Measurements from ENCODE around the gene TUBA4A. TPM values are rescaled to one million over a fixed set of nuclear protein-coding genes. Genes with fewer than 3 reads are reported as not detected.
"Not testable (repeated sequence)": the region's sequence is repeated elsewhere in the genome, so short reads cannot be mapped to it uniquely, and the experiment has no call there.

Gene TUBA4A
- total and polyA plus RNA-seq, 2 of the 8 experiments (the other 6 are each of a cell fraction or from before 2014, with no cell fraction given), result 67.3 to 172 TPM

DNA sequence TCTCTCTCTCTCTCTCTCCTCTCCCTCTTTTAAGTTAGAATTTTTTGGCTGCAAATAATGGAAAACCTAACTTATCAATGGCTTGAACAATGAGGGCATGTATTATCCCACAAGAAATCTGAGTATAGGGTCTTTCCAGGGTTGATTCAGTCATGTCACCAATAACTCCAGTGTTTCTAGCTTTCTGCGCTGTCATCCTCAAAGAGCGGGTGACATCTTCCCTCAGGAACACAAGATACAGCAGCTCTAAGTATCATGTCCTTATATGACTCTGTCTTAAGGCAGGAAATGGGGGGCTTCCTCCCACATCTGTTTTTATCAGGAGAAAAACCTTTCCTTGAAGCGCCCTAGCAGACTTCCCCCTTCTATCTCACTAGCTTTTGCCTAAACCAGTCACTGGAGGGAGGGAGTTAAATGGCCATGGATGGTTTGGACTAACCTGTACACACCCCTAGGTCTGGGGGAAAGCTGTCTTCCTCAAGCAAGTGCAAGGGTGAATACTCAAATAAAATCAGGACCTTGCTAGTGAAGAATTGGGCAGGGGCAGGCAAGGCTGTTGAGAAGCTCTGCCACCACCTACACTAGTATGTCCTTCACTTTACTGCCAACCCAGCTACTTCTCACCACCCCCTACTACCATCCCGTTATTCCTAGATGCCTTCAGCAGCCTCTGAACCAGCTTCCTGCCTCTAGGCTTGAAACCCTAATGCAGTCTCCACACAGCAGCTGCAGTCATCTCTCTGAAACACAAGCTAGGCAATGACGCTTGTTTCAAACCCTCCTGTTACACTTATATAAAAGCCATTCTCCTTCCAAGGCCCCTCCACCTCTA, 7.5 kb upstream of the TUBA4A start (continued):
- TF ChIP-seq SP2 (IDR thresholded peaks at IDR 0.05; ENCODE audit: low read length) (no peak), CREB1 (IDR thresholded peaks at IDR 0.05) (no peak), SUZ12 (IDR thresholded peaks at IDR 0.05; ENCODE audit: low read length) (no peak), E2F6 (IDR thresholded peaks at IDR 0.05) (no peak), SIX5 (IDR thresholded peaks at IDR 0.05; ENCODE audit: low read depth, low read length) (no peak)
- TF ChIP-seq, protein P1, sequence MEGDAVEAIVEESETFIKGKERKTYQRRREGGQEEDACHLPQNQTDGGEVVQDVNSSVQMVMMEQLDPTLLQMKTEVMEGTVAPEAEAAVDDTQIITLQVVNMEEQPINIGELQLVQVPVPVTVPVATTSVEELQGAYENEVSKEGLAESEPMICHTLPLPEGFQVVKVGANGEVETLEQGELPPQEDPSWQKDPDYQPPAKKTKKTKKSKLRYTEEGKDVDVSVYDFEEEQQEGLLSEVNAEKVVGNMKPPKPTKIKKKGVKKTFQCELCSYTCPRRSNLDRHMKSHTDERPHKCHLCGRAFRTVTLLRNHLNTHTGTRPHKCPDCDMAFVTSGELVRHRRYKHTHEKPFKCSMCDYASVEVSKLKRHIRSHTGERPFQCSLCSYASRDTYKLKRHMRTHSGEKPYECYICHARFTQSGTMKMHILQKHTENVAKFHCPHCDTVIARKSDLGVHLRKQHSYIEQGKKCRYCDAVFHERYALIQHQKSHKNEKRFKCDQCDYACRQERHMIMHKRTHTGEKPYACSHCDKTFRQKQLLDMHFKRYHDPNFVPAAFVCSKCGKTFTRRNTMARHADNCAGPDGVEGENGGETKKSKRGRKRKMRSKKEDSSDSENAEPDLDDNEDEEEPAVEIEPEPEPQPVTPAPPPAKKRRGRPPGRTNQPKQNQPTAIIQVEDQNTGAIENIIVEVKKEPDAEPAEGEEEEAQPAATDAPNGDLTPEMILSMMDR (IDR thresholded peaks at IDR 0.05; ENCODE audit: control extremely low read depth in 1 of 3, insufficient read depth in 1 of 3, low read depth in 1 of 3, low read length in 3 of 3), result no peak

GRCh38 chr2:219258942-219259341, 5.2 kb upstream of the TUBA4A start:
- ChIA-PET POLR2A (ENCODE audit: partially characterized antibody) (interaction anchor here (1.0 to 2.1 kb wide), 4 partner anchors 10 to 28 kb away, joined by 3 to 9 read pairs (median 4); partner anchors contain the start of genes DNAJB2, GLB1L and STK16), CTCF (ENCODE audit: partially characterized antibody) (interaction anchor here (0.7 to 6.5 kb wide), 5 partner anchors 16 to 229 kb away, joined by 3 to 37 read pairs (median 3); partner anchors contain the start of genes ANKZF1 and ATG9A)
- not testable (repeated sequence) for H4K20me1 ChIP-seq (replicated peaks in 1 of 2; ENCODE audit: control insufficient read depth in 1 of 2, insufficient read depth in 2 of 2, low read length in 2 of 2); H4K8ac ChIP-seq (ENCODE audit: extremely low read depth, insufficient read depth, low read length); H4K91ac ChIP-seq (replicated peaks; ENCODE audit: insufficient read length, low read length); H3K36me3 ChIP-seq (ENCODE audit: control insufficient read depth in 2 of 4, insufficient read depth in 4 of 4, low read length in 3 of 4); H3K18ac ChIP-seq (ENCODE audit: extremely low read depth, low read length); H2BK20ac ChIP-seq (ENCODE audit: low read length); DNase-seq (ENCODE audit: low read depth in 1 of 2, low spot score in 2 of 2); H2BK120ac ChIP-seq (replicated peaks; ENCODE audit: low read depth, low read length); H2BK12ac ChIP-seq (ENCODE audit: low read depth, low read length); H3K4ac ChIP-seq (replicated peaks; ENCODE audit: insufficient read length, low read depth, low read length); H3K4me2 ChIP-seq (ENCODE audit: insufficient read depth in 1 of 2, low read depth in 2 of 2, low read length in 2 of 2); H3K9ac ChIP-seq (replicated peaks in 1 of 4; ENCODE audit: extremely low read depth in 1 of 4, low read depth in 3 of 4, low read length in 3 of 4); H3K9me3 ChIP-seq (ENCODE audit: insufficient read depth in 2 of 2, low read depth in 1 of 2, low read length in 1 of 2); H3K23ac ChIP-seq (ENCODE audit: insufficient read length); H3K79me2 ChIP-seq (ENCODE audit: control insufficient read depth in 1 of 2, insufficient read depth in 2 of 2, low read length in 2 of 2); H3K27ac ChIP-seq (ENCODE audit: low read depth, low read length); H3K56ac ChIP-seq (replicated peaks; ENCODE audit: insufficient read length, low read depth, low read length); H3K4me3 ChIP-seq (ENCODE audit: extremely low read depth in 1 of 4, insufficient read depth in 2 of 4, low read depth in 3 of 4, low read length in 4 of 4); H4K5ac ChIP-seq (ENCODE audit: insufficient read length, low read depth, low read length); H3K14ac ChIP-seq (ENCODE audit: insufficient read length); H3K4me1 ChIP-seq (replicated peaks in 1 of 4; ENCODE audit: control insufficient read depth in 3 of 4, insufficient read depth in 4 of 4, low read length in 3 of 4); FAIRE-seq; H2AFZ ChIP-seq (ENCODE audit: low read length); H3K23me2 ChIP-seq (ENCODE audit: low read depth, low read length); H2BK5ac ChIP-seq (ENCODE audit: low read depth, low read length); H3K79me1 ChIP-seq (ENCODE audit: low read depth, low read length)
- Histone ChIP-seq H2AK5ac (ENCODE audit: low read depth, low read length) (0 out of 2 replicates have a peak overlapping the region, but pooled peaks have one; percentile 65), H3K27me3 (replicated peaks in 1 of 4; ENCODE audit: control insufficient read depth in 3 of 4, extremely low read depth in 1 of 4, insufficient read depth in 3 of 4, low read length in 3 of 4) (peaks cover 16 to 30% (median 24%) of the 10 kb centered on the region in 4 experiments), H2BK15ac (ENCODE audit: low read length) (0 out of 2 replicates have a peak overlapping the region, but pooled peaks have one; percentile 92)
- WGBS, 2 experiments (ENCODE audit: extremely low coverage in 1 of 2, insufficient coverage in 1 of 2, insufficient read length in 1 of 2, insufficient replicate concordance in 2 of 2, low coverage in 1 of 2, low lambda C conversion rate in 2 of 2, missing lambda C conversion rate in 1 of 2), result 87% methylated on average over 10 of the region's 10 CpGs; no CpG with 5 or more reads in 1 of the 2 experiments

Data from H1 (cell line).